ENCODE results near the gene MDFIC.

DNA sequence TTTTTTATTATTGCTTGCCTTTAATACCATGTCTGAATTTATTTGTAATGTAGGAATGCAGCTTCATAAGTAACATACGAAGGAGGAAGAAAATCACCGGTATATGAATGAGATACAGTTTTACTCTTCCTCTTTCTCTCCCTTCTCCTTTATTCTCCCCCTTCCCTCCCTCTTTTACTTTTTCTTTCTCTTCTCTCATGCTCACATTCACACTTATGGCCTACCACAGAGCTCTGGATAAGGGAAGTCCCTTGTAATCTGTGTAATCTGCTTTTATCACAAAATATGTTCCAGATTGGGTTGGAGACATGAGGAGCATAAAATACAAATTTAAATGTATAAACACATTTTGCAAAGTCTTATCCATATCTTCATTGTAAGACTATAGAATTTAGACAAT, 59.4 kb downstream of the MDFIC start:
- TF ChIP-seq, protein P1, sequence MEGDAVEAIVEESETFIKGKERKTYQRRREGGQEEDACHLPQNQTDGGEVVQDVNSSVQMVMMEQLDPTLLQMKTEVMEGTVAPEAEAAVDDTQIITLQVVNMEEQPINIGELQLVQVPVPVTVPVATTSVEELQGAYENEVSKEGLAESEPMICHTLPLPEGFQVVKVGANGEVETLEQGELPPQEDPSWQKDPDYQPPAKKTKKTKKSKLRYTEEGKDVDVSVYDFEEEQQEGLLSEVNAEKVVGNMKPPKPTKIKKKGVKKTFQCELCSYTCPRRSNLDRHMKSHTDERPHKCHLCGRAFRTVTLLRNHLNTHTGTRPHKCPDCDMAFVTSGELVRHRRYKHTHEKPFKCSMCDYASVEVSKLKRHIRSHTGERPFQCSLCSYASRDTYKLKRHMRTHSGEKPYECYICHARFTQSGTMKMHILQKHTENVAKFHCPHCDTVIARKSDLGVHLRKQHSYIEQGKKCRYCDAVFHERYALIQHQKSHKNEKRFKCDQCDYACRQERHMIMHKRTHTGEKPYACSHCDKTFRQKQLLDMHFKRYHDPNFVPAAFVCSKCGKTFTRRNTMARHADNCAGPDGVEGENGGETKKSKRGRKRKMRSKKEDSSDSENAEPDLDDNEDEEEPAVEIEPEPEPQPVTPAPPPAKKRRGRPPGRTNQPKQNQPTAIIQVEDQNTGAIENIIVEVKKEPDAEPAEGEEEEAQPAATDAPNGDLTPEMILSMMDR (IDR thresholded peaks at IDR 0.05), result no peak
- no peak for TF ChIP-seq POLR2A (IDR thresholded peaks at IDR 0.05)
